K562 (cell line): Measurements from ENCODE around the gene PRKACB. TPM values are rescaled to one million over a fixed set of nuclear protein-coding genes. Genes with fewer than 3 reads are reported as not detected.

Experiments
- AFF1 ChIP-seq, 2 experiments: fragments of 450-650 bp; IDR thresholded peaks; 2 replicates each; pipeline ENCODE4 v1.6.1; 2018; ENCODE audit warnings: mild to moderate bottlenecking in 2 of 2, low read depth in 1 of 2; ENCODE audit not compliant: partially characterized antibody in 2 of 2
- HIVEP1 ChIP-seq: fragments of 250-450 bp; sonication (Bioruptor Pico); IDR thresholded peaks from 2 replicates; pipeline ENCODE4 v1.4.0; 2020; ENCODE audit warnings: mild to moderate bottlenecking
- NR0B1 ChIP-seq: fragments of 450-650 bp; IDR thresholded peaks from one replicate; pipeline ENCODE4 v1.6.1; 2018; ENCODE audit warnings: mild to moderate bottlenecking, moderate library complexity; ENCODE audit not compliant: partially characterized antibody
- NR3C1 ChIP-seq: sonication (generic); formaldehyde crosslinking; IDR thresholded peaks from 2 replicates; pipeline ENCODE4 v1.8.1; 2022; ENCODE audit warnings: missing genetic modification reagents
- U2AF2 ChIP-seq: fragments of 200-400 bp; formaldehyde crosslinking; optimal IDR thresholded peaks from 2 replicates; pipeline ENCODE3; 2017; ENCODE audit warnings: low read depth, mild to moderate bottlenecking, low read length
- ZBTB17 ChIP-seq: fragments of 450-650 bp; formaldehyde crosslinking; IDR thresholded peaks from 2 replicates; pipeline ENCODE4 v1.4.0; 2020; ENCODE audit warnings: mild to moderate bottlenecking
- ZZZ3 ChIP-seq: fragments of 450-650 bp; IDR thresholded peaks from 2 replicates; pipeline ENCODE4 v1.6.1; 2016; ENCODE audit warnings: antibody characterized with exemption, mild to moderate bottlenecking, moderate library complexity
- polyA plus RNA-seq, 8 experiments: library from polyadenylated mRNA; depleted of rRNA in 4 of 8; stranded (reverse) in 5 of 8; unstranded in 3 of 8; fragments of >200 nt; fragmentation: Nextera tagmentation in 2 of 8; fragmentation: Illumina TruSeq in 1 of 8; extraction: Ambion mirVana in 2 of 8; extraction: Trizol in 1 of 8; gene quantifications; 2 replicates each; pipeline versions ENCODE4 v1.2.1 to v1.2.3, GENCODE V29; 2011 to 2014; ENCODE audit warnings: inconsistent platforms in 1 of 8, missing spikeins in 1 of 8
- total RNA-seq, 7 experiments: library from RNA; depleted of rRNA in 6 of 7; stranded (reverse); fragments of >200 nt in 6 of 7; fragmentation: Illumina TruSeq in 2 of 7; extraction: Trizol in 2 of 7; gene quantifications; 2 replicates each; pipeline versions ENCODE4 v1.2.1 to v1.2.3, GENCODE V29; 2011 to 2021; ENCODE audit warnings: low replicate concordance in 1 of 7
- TF ChIP-seq, protein P1 (sequence below): fragments of 150-350 bp; conservative IDR thresholded peaks from 2 replicates; pipeline ENCODE4 v1.6.1; 2014; ENCODE audit warnings: low read length
- TF ChIP-seq, protein P2 (sequence below): sonication (generic); formaldehyde crosslinking; IDR thresholded peaks from 2 replicates; pipeline ENCODE4 v1.8.1; 2023; ENCODE audit warnings: mild to moderate bottlenecking, missing genetic modification reagents

Gene PRKACB
- total and polyA plus RNA-seq, 9 of the 15 experiments (the other 6 are each of a cell fraction or from before 2014, with no cell fraction given) = 1.1 to 5.2 (median 2.8) TPM

- TF ChIP-seq, protein P1, sequence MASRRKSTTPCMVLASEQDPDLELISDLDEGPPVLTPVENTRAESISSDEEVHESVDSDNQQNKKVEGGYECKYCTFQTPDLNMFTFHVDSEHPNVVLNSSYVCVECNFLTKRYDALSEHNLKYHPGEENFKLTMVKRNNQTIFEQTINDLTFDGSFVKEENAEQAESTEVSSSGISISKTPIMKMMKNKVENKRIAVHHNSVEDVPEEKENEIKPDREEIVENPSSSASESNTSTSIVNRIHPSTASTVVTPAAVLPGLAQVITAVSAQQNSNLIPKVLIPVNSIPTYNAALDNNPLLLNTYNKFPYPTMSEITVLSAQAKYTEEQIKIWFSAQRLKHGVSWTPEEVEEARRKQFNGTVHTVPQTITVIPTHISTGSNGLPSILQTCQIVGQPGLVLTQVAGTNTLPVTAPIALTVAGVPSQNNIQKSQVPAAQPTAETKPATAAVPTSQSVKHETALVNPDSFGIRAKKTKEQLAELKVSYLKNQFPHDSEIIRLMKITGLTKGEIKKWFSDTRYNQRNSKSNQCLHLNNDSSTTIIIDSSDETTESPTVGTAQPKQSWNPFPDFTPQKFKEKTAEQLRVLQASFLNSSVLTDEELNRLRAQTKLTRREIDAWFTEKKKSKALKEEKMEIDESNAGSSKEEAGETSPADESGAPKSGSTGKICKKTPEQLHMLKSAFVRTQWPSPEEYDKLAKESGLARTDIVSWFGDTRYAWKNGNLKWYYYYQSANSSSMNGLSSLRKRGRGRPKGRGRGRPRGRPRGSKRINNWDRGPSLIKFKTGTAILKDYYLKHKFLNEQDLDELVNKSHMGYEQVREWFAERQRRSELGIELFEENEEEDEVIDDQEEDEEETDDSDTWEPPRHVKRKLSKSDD = no peak
- TF ChIP-seq U2AF2 = no peak
- no peak for TF ChIP-seq ZZZ3
- TF ChIP-seq, protein P2, sequence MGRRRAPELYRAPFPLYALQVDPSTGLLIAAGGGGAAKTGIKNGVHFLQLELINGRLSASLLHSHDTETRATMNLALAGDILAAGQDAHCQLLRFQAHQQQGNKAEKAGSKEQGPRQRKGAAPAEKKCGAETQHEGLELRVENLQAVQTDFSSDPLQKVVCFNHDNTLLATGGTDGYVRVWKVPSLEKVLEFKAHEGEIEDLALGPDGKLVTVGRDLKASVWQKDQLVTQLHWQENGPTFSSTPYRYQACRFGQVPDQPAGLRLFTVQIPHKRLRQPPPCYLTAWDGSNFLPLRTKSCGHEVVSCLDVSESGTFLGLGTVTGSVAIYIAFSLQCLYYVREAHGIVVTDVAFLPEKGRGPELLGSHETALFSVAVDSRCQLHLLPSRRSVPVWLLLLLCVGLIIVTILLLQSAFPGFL (CRISPR knock-in tag) = no peak
- no peak for TF ChIP-seq HIVEP1 (CRISPR knock-in tag)
- peak; percentile 17; the same call in 1 of the 2 replicates for TF ChIP-seq ZBTB17
- peak in 1 of 2 experiments; percentile 89 for TF ChIP-seq AFF1 (IDR thresholded peaks at IDR 0.05; ENCODE audit: low read depth in 1 of 2, partially characterized antibody in 2 of 2)
- no peak for TF ChIP-seq NR0B1
- TF ChIP-seq NR3C1 (CRISPR knock-in tag) = no peak
These were observed 40.7 kb upstream of the PRKACB start (continued) for GRCh38 chr1:84103197-84103992.
